Fibroblast of mammary gland (primary cell): Measurements from ENCODE around the gene ADIPOR2.

Experiments used
- DNase-seq: peaks from one replicate; pipeline ENCODE4 v3.0.0-alpha.2; 2010; ENCODE audit warnings: low read depth
- H3K4me3 ChIP-seq: 2 replicates; pipeline ENCODE4 v1.5.1; 2011; ENCODE audit warnings: low read depth, mild to moderate bottlenecking, low read length, moderate library complexity; ENCODE audit not compliant: control insufficient read depth
- TF ChIP-seq, protein P1 (sequence below): conservative IDR thresholded peaks from 2 replicates; pipeline ENCODE4 v1.5.1; 2011; ENCODE audit warnings: low read depth, low read length, inconsistent platforms; ENCODE audit not compliant: control insufficient read depth, insufficient read depth

Gene ADIPOR2

GRCh38 chr12:1806301-1807086 lies 115.6 kb downstream of the ADIPOR2 start:
- TF ChIP-seq, protein P1, sequence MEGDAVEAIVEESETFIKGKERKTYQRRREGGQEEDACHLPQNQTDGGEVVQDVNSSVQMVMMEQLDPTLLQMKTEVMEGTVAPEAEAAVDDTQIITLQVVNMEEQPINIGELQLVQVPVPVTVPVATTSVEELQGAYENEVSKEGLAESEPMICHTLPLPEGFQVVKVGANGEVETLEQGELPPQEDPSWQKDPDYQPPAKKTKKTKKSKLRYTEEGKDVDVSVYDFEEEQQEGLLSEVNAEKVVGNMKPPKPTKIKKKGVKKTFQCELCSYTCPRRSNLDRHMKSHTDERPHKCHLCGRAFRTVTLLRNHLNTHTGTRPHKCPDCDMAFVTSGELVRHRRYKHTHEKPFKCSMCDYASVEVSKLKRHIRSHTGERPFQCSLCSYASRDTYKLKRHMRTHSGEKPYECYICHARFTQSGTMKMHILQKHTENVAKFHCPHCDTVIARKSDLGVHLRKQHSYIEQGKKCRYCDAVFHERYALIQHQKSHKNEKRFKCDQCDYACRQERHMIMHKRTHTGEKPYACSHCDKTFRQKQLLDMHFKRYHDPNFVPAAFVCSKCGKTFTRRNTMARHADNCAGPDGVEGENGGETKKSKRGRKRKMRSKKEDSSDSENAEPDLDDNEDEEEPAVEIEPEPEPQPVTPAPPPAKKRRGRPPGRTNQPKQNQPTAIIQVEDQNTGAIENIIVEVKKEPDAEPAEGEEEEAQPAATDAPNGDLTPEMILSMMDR = no peak
- no peak overlapping the region for H3K4me3 ChIP-seq
- DNase-seq = peak; percentile 25

DNA sequence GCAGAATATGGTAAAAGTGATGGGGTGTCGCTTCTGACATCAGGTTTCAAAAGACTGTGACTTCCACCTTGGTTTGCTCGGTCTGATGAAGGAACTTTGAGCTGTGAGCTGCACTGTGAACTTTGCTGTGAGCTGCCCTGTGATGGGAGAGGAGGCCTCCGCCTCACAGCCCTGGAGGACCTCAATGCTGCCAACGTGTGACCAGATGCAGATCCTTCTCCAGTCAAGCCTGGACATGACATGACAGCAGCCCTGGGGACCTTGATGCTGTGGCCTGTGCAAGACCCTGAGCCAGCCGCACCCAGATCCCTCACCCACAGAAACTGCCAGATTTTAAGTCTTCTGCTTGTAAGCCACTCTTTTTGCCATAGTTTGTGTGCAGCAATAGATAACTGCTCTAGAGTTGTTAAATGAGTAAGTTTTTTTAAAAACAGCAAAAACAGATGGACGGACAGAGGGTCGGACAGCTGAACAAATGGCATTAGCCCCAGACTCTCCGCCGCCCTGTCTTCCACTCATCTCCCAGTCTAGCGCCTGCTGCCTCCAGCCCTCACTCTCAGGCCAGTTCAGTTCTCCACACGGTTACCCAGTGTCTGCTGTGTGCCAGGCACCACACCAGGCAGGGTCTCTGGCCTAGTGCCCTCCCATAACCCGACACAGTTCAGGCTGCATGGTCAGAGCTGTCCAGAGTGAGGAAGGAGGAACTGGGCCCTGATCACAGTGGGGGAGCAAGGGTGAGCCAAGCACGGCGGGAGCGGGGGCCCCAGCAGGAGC lies 116.4 kb downstream of the ADIPOR2 start:
- TF ChIP-seq, protein P1 = no peak
- H3K4me3 ChIP-seq = no peak overlapping the region
- DNase-seq = no peak

- DNase-seq = no peak
- TF ChIP-seq, protein P1 = no peak
- H3K4me3 ChIP-seq = no peak overlapping the region
Observed at GRCh38 chr12:1808036-1808797, 117.3 kb downstream of the ADIPOR2 start.

- no peak for DNase-seq
- H3K4me3 ChIP-seq = no peak overlapping the region
- TF ChIP-seq, protein P1 = no peak
Observed at GRCh38 chr12:1808798-1809480, 118.1 kb downstream of the ADIPOR2 start.

- no peak overlapping the region for H3K4me3 ChIP-seq
- TF ChIP-seq, protein P1 = no peak
- no peak for DNase-seq
Observed at GRCh38 chr12:1809591-1810190, 118.8 kb downstream of the ADIPOR2 start.

DNA sequence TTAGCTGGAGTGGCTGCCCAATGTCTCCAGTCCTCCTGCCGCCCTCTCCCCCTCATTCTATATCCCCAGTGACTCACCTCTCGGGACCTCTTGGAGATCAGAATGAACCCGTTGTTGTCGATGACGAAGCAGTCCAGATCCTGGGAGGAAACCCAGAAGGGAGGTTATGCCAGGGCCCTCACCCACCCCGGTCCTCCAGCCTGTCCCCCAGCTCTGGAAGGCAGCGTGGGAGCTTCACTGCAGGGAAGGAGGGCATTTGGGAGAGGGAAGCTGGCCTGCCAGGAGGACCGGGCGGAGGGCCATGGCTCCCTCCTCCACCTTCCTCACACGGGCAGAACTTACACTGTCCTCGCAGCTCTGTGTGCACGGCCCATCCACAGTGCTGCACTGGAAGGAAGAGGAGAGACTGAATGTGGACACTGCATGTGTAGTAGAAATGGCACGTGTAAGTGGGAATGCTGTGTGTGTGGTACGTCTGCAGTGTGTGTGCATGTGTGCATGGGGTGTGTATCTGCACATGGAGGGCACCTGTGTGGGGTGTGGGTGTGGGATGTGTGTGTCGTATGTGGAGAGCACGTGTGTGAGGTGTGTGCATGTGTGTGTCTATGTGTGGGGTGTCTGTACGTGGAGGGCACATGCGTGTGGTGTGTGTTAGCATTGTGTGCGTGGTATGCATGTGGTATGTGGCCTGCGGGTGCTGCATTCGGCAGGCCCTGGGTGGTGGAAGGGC lies 119.5 kb downstream of the ADIPOR2 start:
- DNase-seq = peak; percentile 23
- no peak overlapping the region for H3K4me3 ChIP-seq
- TF ChIP-seq, protein P1 = no peak
